Upper lobe of left lung (tissue), 6 donors: Measurements from ENCODE around the gene P2RX3. TPM values are rescaled to one million over a fixed set of nuclear protein-coding genes. Genes with fewer than 3 reads are reported as not detected.
A peak's percentile ranks its signal among the peaks of the same experiment; 100 is the strongest.

Source experiments
- ATAC-seq, 2 donors: fragments of 200-7000 bp; cut with Tn5 transposase; one replicate each; pipeline ENCODE4 v1.9.1; 2022; ENCODE audit warnings: mild to moderate bottlenecking in 2 of 2, moderate library complexity in 2 of 2; ENCODE audit not compliant: low FRiP score in 2 of 2
- DNase-seq, 2 donors: peaks; one replicate each; pipeline ENCODE4 v3.0.0-alpha.2; 2019 to 2020
- H3K27ac ChIP-seq, 4 donors: fragments of 200-600 bp; sonication (generic); one replicate each; pipeline ENCODE4 v1.5.1; 2016 to 2019
- H3K27me3 ChIP-seq, 4 donors: fragments of 200-600 bp; sonication (generic); one replicate each; pipeline ENCODE4 v1.5.1; 2017 to 2019
- H3K36me3 ChIP-seq, 4 donors: fragments of 200-600 bp; sonication (generic); one replicate each; pipeline ENCODE4 v1.5.1; 2016 to 2019
- H3K4me1 ChIP-seq, 4 donors: fragments of 200-600 bp; sonication (generic); one replicate each; pipeline ENCODE4 v1.5.1; 2018 to 2019
- H3K4me3 ChIP-seq, 4 donors: fragments of 200-600 bp; sonication (generic); one replicate each; pipeline ENCODE4 v1.5.1; 2017 to 2019; ENCODE audit warnings: mild to moderate bottlenecking in 2 of 4, moderate library complexity in 1 of 4
- H3K9me3 ChIP-seq, 4 donors: fragments of 200-600 bp; sonication (generic); one replicate each; pipeline ENCODE4 v1.5.1; 2018 to 2019
- EP300 ChIP-seq, 4 donors: sonication (generic); formaldehyde crosslinking; IDR thresholded peaks; one replicate each; pipeline ENCODE4 v1.5.1; 2017; ENCODE audit warnings: antibody characterized with exemption in 4 of 4, control low read depth in 2 of 4
- POLR2A ChIP-seq, 4 donors: fragments of 450-650 bp; IDR thresholded peaks; one replicate each; pipeline ENCODE4 v1.5.1; 2016 to 2017; ENCODE audit warnings: antibody characterized with exemption in 4 of 4, mild to moderate bottlenecking in 2 of 4
- POLR2AphosphoS5 ChIP-seq, 2 donors: sonication (generic); formaldehyde crosslinking; IDR thresholded peaks; one replicate each; pipeline ENCODE4 v1.5.1; 2017; ENCODE audit warnings: antibody characterized with exemption in 2 of 2
- WGBS, 2 donors: methylation state at CpG; one replicate each; pipeline ENCODE4 v1.1.5; 2017 to 2018; 5-methylcytosine and 5-hydroxymethylcytosine counted together
- total RNA-seq, 6 donors: library from RNA; depleted of rRNA in 4 of 6; stranded (reverse); fragments of >200 nt in 4 of 6; gene quantifications; one replicate each; pipeline versions ENCODE4 v1.1.0 to v1.2.1, GENCODE V29; 2016 to 2021
- TF ChIP-seq, protein P1 (sequence below), 6 experiments: fragments of 450-650 bp in 4 of 6; fragments of 200-600 bp in 2 of 6; sonication (generic) in 2 of 6; IDR thresholded peaks; one replicate each; pipeline ENCODE4 v1.5.1; 2016 to 2019; ENCODE audit warnings: antibody characterized with exemption in 6 of 6
- donor health status: DM: no; HTN: no; CAD: no; lungs with moderate emphysema.
- donor health status: DM: no; HTN: yes; CAD: no; lungs with severe emphysema.

Gene P2RX3
- total RNA-seq, 6 donors from 2014 or later = not detected

DNA sequence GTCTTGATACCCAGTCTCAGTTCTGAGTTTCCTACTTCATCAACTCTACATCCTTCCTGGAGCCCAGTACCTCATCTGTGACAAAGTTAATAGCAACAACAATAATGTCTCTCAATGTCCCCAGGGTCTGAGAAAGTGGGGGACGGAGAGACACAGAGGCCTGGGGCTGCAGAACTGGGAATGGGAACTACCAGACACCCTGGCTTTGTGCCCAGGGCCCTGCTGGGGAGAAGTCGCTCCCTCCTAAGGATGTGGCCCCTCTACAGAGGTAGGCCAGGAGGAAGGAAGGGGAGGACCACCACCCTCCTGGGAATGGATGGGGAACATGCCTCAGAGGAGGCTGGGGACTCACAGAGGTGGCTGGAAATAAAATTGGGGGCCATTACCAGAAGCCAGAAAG, 37.3 kb downstream of the P2RX3 start:
- H3K27me3 ChIP-seq = no peaks in the 10 kb centered on the region
- WGBS, 2 donors = 62 to 68% methylated on average over 2 of the region's 2 CpGs
- TF ChIP-seq POLR2A (IDR thresholded peaks at IDR 0.05) (no peak), EP300 (IDR thresholded peaks at IDR 0.05) (no peak), POLR2AphosphoS5 (IDR thresholded peaks at IDR 0.05) (no peak)
- no peaks in the 10 kb centered on the region for H3K4me1 ChIP-seq
- H3K9me3 ChIP-seq = no peaks in the 10 kb centered on the region
- DNase-seq = no peak
- no peak for ATAC-seq
- no peak overlapping the region for H3K27ac ChIP-seq
- H3K36me3 ChIP-seq = no peaks in the 10 kb centered on the region
- no peak overlapping the region for H3K4me3 ChIP-seq

DNA sequence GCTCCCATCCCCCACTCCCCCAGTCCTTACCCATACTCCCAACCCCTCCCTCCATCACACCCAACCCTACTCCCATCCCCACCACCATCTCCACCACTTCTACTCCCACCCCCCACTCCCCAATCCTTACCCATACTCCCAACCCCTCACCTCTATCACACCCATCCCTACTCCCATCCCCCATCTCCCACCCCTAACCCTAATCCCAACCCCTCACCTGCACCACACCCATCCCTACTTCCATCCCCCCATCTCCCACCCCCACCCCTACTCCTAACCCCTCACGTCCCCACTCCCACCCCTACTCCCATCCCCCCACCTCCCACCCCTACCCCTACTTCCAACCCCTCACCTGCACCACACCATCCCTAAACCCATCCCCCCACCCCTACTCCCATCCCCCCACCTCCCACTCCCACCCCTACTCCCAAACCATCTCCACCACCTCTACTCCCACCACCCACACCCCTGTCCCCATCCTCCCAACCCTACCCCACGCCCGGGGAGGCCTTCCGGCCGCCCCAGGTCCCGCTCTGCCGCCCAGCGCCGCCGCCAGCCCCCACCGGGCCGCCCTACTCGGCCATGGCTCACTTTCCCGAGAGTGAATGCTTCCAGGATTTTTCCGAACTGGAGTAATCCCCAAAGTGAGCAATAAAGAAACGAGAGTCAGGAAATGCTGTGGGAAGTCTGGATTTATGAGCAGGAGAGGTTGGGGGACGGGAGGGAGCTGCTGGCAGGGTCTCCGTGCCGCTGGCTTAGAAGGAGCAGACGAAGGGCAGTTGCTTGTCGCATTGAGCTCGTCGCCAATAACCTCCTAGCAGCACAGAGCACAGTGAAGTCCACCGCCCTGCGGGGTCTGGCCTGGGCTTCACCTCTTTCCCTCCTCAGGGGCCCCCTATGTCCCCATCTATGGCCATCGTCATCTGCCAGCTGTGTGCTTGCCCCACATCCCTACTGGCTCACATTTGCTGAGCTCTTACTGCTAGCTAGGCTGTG, 38.2 kb downstream of the P2RX3 start:
- DNase-seq (peak in 1 of 2 donors; percentile 56), ATAC-seq (no peak)
- Histone ChIP-seq H3K27ac (no peak overlapping the region), H3K36me3 (no peaks in the 10 kb centered on the region), H3K9me3 (no peaks in the 10 kb centered on the region), H3K27me3 (no peaks in the 10 kb centered on the region), H3K4me1 (no peaks in the 10 kb centered on the region), H3K4me3 (no peak overlapping the region)
- 73 to 85% methylated on average over 22 to 25 of the region's 26 CpGs for WGBS, 2 donors
- TF ChIP-seq POLR2AphosphoS5 (IDR thresholded peaks at IDR 0.05) = no peak
- no peak for TF ChIP-seq EP300 (IDR thresholded peaks at IDR 0.05)
- TF ChIP-seq, protein P1, sequence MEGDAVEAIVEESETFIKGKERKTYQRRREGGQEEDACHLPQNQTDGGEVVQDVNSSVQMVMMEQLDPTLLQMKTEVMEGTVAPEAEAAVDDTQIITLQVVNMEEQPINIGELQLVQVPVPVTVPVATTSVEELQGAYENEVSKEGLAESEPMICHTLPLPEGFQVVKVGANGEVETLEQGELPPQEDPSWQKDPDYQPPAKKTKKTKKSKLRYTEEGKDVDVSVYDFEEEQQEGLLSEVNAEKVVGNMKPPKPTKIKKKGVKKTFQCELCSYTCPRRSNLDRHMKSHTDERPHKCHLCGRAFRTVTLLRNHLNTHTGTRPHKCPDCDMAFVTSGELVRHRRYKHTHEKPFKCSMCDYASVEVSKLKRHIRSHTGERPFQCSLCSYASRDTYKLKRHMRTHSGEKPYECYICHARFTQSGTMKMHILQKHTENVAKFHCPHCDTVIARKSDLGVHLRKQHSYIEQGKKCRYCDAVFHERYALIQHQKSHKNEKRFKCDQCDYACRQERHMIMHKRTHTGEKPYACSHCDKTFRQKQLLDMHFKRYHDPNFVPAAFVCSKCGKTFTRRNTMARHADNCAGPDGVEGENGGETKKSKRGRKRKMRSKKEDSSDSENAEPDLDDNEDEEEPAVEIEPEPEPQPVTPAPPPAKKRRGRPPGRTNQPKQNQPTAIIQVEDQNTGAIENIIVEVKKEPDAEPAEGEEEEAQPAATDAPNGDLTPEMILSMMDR (IDR thresholded peaks at IDR 0.05) = no peak
- TF ChIP-seq POLR2A (IDR thresholded peaks at IDR 0.05) = no peak

DNA sequence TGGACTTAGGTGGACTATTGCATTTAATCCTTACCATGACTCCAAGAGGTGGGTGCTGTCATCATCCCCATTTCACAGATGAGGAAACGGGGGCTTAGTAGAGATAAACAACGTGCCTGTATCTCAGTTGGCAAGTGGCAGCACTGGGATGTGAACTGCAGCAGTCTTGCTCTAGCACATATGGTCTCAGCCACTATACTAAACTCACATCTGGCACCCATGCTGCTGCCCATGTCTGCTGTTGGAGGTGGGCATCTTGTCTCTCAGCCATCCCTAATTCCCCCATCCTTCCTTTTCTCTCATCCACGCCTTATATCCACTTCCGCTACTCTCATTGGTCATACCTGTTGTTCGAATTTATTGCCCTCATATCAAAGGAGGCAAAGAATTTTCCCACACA, 39.0 kb downstream of the P2RX3 start:
- WGBS, 2 donors = 69 to 73% methylated on average over 5 of the region's 5 CpGs
- Histone ChIP-seq H3K9me3 (no peaks in the 10 kb centered on the region), H3K27me3 (no peaks in the 10 kb centered on the region), H3K27ac (no peak overlapping the region), H3K4me3 (no peak overlapping the region), H3K36me3 (no peaks in the 10 kb centered on the region), H3K4me1 (no peaks in the 10 kb centered on the region)
- ATAC-seq (no peak), DNase-seq (no peak)
- TF ChIP-seq, protein P1 (IDR thresholded peaks at IDR 0.05) = no peak
- TF ChIP-seq POLR2AphosphoS5 (IDR thresholded peaks at IDR 0.05) (no peak), POLR2A (IDR thresholded peaks at IDR 0.05) (no peak), EP300 (IDR thresholded peaks at IDR 0.05) (no peak)

DNA sequence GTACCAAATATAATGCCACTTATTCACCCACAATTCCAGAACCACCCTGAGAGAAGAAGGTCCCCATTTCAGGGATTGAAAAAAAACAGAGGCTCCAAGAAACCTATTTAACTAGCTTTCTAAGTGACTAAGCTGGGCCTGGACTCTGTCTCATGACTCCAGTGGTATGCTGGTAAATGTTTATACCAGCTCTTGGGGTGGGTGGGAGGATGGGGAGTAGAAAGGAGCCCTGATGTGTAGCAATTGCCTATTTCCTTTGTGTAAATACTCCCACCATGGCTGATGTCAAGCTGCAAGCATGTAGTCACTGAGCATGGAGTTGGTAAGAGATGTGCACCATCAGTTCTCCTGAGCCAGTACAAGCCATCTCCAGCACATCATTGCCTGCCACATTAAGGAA, 40.0 kb downstream of the P2RX3 start:
- no peaks in the 10 kb centered on the region for H3K27me3 ChIP-seq
- ATAC-seq = no peak
- TF ChIP-seq POLR2AphosphoS5 (IDR thresholded peaks at IDR 0.05) (no peak), EP300 (IDR thresholded peaks at IDR 0.05) (no peak), POLR2A (IDR thresholded peaks at IDR 0.05) (no peak)
- TF ChIP-seq, protein P1 (IDR thresholded peaks at IDR 0.05) = no peak
- H3K36me3 ChIP-seq = no peaks in the 10 kb centered on the region
- no peaks in the 10 kb centered on the region for H3K4me1 ChIP-seq
- no peak overlapping the region for H3K27ac ChIP-seq
- H3K9me3 ChIP-seq = no peaks in the 10 kb centered on the region
- no peak for DNase-seq
- H3K4me3 ChIP-seq = no peak overlapping the region

DNA sequence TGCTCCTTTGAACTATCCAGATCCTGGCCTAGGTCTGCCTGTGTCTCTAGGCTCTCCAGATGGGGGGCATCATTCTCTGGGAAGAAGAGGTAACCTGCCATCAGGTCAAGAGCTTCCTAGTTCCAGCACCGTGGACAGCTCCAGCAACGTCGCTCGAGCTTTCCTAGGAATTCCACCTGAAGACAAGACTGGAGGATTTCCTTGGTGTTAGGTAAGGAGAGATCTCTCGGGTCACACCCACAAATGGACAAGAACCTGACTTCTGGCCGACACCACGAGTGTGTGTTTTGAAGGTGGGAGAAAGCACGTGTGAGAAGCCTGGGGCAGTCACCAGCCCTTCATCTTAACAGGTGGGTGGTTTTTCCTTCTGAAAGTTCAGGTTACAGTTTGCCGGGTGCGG, 41.6 kb downstream of the P2RX3 start:
- Histone ChIP-seq H3K4me1 (no peaks in the 10 kb centered on the region), H3K4me3 (no peak overlapping the region), H3K9me3 (no peaks in the 10 kb centered on the region), H3K27me3 (no peaks in the 10 kb centered on the region), H3K27ac (no peak overlapping the region), H3K36me3 (no peaks in the 10 kb centered on the region)
- TF ChIP-seq, protein P1 (IDR thresholded peaks at IDR 0.05) = no peak
- TF ChIP-seq POLR2AphosphoS5 (IDR thresholded peaks at IDR 0.05) (no peak), POLR2A (IDR thresholded peaks at IDR 0.05) (no peak), EP300 (IDR thresholded peaks at IDR 0.05) (no peak)
- 28 to 30% methylated on average over 9 to 10 of the region's 10 CpGs for WGBS, 2 donors
- no peak for DNase-seq
- ATAC-seq = no peak
